ENCODE results near the gene UHRF2. TPM values are rescaled to one million over a fixed set of nuclear protein-coding genes. Genes with fewer than 3 reads are reported as not detected.

The UHRF2 gene
- total and polyA plus RNA-seq, 2 of the 13 experiments (the other 11 are each of a cell fraction or from before 2014, with no cell fraction given), result 42.1 to 44.2 TPM

- TF ChIP-seq BCLAF1 (IDR thresholded peaks at IDR 0.05) (no peak), RFXANK (CRISPR knock-in tag; IDR thresholded peaks at IDR 0.05) (no peak), ZNF496 (CRISPR knock-in tag; IDR thresholded peaks at IDR 0.05; ENCODE audit: insufficient replicate concordance) (no peak), DPF2 (CRISPR knock-in tag; IDR thresholded peaks at IDR 0.05; ENCODE audit: borderline replicate concordance, low read depth) (no peak), ZNF567 (CRISPR knock-in tag; IDR thresholded peaks at IDR 0.05; ENCODE audit: borderline replicate concordance) (no peak), ATF7 (IDR thresholded peaks at IDR 0.05) (no peak), ATF7 (CRISPR knock-in tag; IDR thresholded peaks at IDR 0.05) (no peak), ARHGAP35 (CRISPR knock-in tag; IDR thresholded peaks at IDR 0.05; ENCODE audit: borderline replicate concordance) (no peak), ARID5B (CRISPR knock-in tag; IDR thresholded peaks at IDR 0.05) (no peak), MZF1 (CRISPR knock-in tag; IDR thresholded peaks at IDR 0.05; ENCODE audit: borderline replicate concordance) (no peak), ZNF468 (CRISPR knock-in tag; IDR thresholded peaks at IDR 0.05) (peak; percentile 16; the same call in 1 of the 2 replicates), TBX2 (CRISPR knock-in tag; IDR thresholded peaks at IDR 0.05; ENCODE audit: borderline replicate concordance) (peak; percentile 78), ZNF609 (CRISPR knock-in tag; IDR thresholded peaks at IDR 0.05; ENCODE audit: borderline replicate concordance) (no peak), ZNF296 (CRISPR knock-in tag; conservative IDR thresholded peaks at IDR 0.05) (no peak), MAFF (IDR thresholded peaks at IDR 0.05; ENCODE audit: low read depth, low read length) (no peak)
Observed at GRCh38 chr9:6412487-6413364, at the start of gene UHRF2 (continued).
